OCI-LY7 (cell line): ENCODE measurements around the gene SDHC. TPM values are rescaled to one million over a fixed set of nuclear protein-coding genes. Genes with fewer than 3 reads are reported as not detected.

Experiments used
- BruUV-seq: library from RNA; stranded (reverse); fragments of 400-500 nt; replicated peaks from 2 replicates; lab custom pipeline; 2021; lab: Mats Ljungman, UMichigan
- CTCF ChIA-PET: fragments of 300-600 bp; sonication (Branson Sonifier 250); formaldehyde crosslinking; loops from one replicate; lab custom pipeline; 2022; ENCODE audit warnings: antibody characterized with exemption; ENCODE audit not compliant: unreplicated experiment; lab: Charles Lee
- POLR2A ChIA-PET: fragments of 300-600 bp; sonication (Branson Sonifier 250); formaldehyde crosslinking; loops from one replicate; lab custom pipeline; 2022; ENCODE audit warnings: antibody characterized with exemption; lab: Charles Lee
- DNase-seq: peaks from one replicate; pipeline ENCODE4 v3.0.0-alpha.2; 2015; ENCODE audit warnings: low spot score
- H2AFZ ChIP-seq: fragments of 200-600 bp; sonication (generic), shearing (Covaris generic); 2 replicates; pipeline ENCODE4 v1.6.1; 2014; ENCODE audit warnings: mild to moderate bottlenecking, antibody characterized with exemption, low read length, moderate library complexity
- H3K27ac ChIP-seq: fragments of 200-600 bp; sonication (generic); 2 replicates; pipeline ENCODE4 v1.5.1; 2014; ENCODE audit warnings: mixed run types, low read depth, mild to moderate bottlenecking, moderate library complexity, low read length, inconsistent platforms; ENCODE audit not compliant: poor library complexity, severe bottlenecking
- H3K36me3 ChIP-seq: fragments of 200-600 bp; sonication (generic); 2 replicates; pipeline ENCODE4 v1.6.1; 2014; ENCODE audit warnings: mild to moderate bottlenecking, antibody characterized with exemption, low read length, moderate library complexity, mixed read lengths; ENCODE audit not compliant: insufficient read depth
- H3K4me1 ChIP-seq: fragments of 200-600 bp; sonication (generic); 2 replicates; pipeline ENCODE4 v1.5.1; 2014; ENCODE audit warnings: mild to moderate bottlenecking, low read length; ENCODE audit not compliant: insufficient read depth, poor library complexity, severe bottlenecking
- H3K4me2 ChIP-seq: fragments of 200-600 bp; sonication (generic); 2 replicates; pipeline ENCODE4 v1.6.1; 2014; ENCODE audit warnings: mild to moderate bottlenecking, low read length
- H3K4me3 ChIP-seq: fragments of 200-600 bp; sonication (generic); 2 replicates; pipeline ENCODE4 v1.5.1; 2014; ENCODE audit warnings: mild to moderate bottlenecking, low read depth, low read length; ENCODE audit not compliant: poor library complexity, severe bottlenecking
- H3K79me2 ChIP-seq: fragments of 200-600 bp; sonication (generic); 2 replicates; pipeline ENCODE4 v1.6.1; 2016; ENCODE audit warnings: low read depth, mild to moderate bottlenecking, low read length, moderate library complexity, mixed read lengths; ENCODE audit not compliant: insufficient read depth
- H3K9me2 ChIP-seq: fragments of 200-600 bp; sonication (generic); 2 replicates; pipeline ENCODE4 v1.6.1; 2016; ENCODE audit warnings: mild to moderate bottlenecking, low read length, mixed read lengths; ENCODE audit not compliant: insufficient read depth
- H3K9me3 ChIP-seq: fragments of 200-600 bp; sonication (generic); 2 replicates; pipeline ENCODE4 v1.6.1; 2014; ENCODE audit warnings: mild to moderate bottlenecking, mixed run types, low read length, mixed read lengths
- H4K20me1 ChIP-seq: fragments of 200-600 bp; sonication (generic); 2 replicates; pipeline ENCODE4 v1.6.1; 2014; ENCODE audit warnings: mild to moderate bottlenecking, antibody characterized with exemption, low read length, moderate library complexity, mixed read lengths; ENCODE audit not compliant: insufficient read depth
- EZH2phosphoT487 ChIP-seq: fragments of 200-600 bp; sonication (generic); IDR thresholded peaks from 2 replicates; pipeline ENCODE4 v1.6.1; 2018; ENCODE audit warnings: low read depth, borderline replicate concordance, mild to moderate bottlenecking, mixed run types, antibody characterized with exemption, low read length, moderate library complexity, mixed read lengths
- intact Hi-C: fragments of 100-400 bp; cut with micrococcal nuclease; formaldehyde crosslinking; loops from one replicate; pipeline ENCODE4 v1.10.0; 2022; ENCODE audit not compliant: unreplicated experiment
- total RNA-seq, 2 experiments: library from RNA; depleted of rRNA in 1 of 2; stranded (reverse); fragments of >200 nt in 1 of 2; shearing (Covaris generic) in 1 of 2; gene quantifications; 2 replicates each; pipeline ENCODE4 v1.2.3, GENCODE V29; 2014 to 2022
- TF ChIP-seq, protein P1 (sequence below): fragments of 200-600 bp; sonication (generic); conservative IDR thresholded peaks from 2 replicates; pipeline ENCODE4 v1.5.1; 2014; ENCODE audit warnings: mild to moderate bottlenecking, antibody characterized with exemption, low read length, moderate library complexity, mixed read lengths

The SDHC gene
- total RNA-seq, 2 experiments from 2014 or later: 20.6 to 175 TPM

DNA sequence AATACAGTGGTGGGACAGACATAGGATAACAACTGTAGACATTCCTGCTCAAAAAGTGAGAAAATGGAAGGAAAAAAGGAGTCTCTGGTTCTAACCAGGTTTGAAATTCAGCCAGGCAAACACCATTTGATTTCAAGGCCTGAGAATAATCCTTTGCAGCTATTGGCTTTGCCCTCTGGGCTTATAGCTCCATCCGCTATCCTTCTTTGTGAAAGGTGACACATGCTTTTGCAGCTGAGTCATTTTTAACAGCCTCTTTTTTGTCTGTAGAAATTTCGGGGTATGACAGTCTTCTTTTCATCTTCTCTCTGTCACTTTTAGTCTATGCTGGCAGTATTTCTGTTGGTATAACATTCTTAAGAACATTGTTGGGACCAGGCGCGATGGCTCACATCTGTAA, 16.2 kb downstream of the SDHC start:
- Histone ChIP-seq H3K4me3 (no peak overlapping the region), H3K4me2 (no peak overlapping the region), H3K9me3 (no peaks in the 10 kb centered on the region), H3K9me2 (no peaks in the 10 kb centered on the region), H3K27ac (no peak overlapping the region), H2AFZ (no peak overlapping the region), H3K4me1 (no peaks in the 10 kb centered on the region), H3K36me3 (peaks cover 90% of the 10 kb centered on the region), H4K20me1 (no peaks in the 10 kb centered on the region), H3K79me2 (no peaks in the 10 kb centered on the region)
- POLR2A ChIA-PET: interaction anchor here (0.6 to 1.0 kb wide), 3 partner anchors 27 to 82 kb away, joined by 3 to 5 read pairs (median 3); no protein-coding TSS in a partner anchor
- TF ChIP-seq, protein P1, sequence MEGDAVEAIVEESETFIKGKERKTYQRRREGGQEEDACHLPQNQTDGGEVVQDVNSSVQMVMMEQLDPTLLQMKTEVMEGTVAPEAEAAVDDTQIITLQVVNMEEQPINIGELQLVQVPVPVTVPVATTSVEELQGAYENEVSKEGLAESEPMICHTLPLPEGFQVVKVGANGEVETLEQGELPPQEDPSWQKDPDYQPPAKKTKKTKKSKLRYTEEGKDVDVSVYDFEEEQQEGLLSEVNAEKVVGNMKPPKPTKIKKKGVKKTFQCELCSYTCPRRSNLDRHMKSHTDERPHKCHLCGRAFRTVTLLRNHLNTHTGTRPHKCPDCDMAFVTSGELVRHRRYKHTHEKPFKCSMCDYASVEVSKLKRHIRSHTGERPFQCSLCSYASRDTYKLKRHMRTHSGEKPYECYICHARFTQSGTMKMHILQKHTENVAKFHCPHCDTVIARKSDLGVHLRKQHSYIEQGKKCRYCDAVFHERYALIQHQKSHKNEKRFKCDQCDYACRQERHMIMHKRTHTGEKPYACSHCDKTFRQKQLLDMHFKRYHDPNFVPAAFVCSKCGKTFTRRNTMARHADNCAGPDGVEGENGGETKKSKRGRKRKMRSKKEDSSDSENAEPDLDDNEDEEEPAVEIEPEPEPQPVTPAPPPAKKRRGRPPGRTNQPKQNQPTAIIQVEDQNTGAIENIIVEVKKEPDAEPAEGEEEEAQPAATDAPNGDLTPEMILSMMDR: no peak
- TF ChIP-seq EZH2phosphoT487: no peak
- no TSS peak for BruUV-seq
- no peak for DNase-seq
- CTCF ChIA-PET: no interaction called here
- intact Hi-C loops: no loop called here

- Histone ChIP-seq H3K36me3 (peaks cover 85% of the 10 kb centered on the region), H3K4me2 (no peak overlapping the region), H2AFZ (no peak overlapping the region), H3K27ac (no peak overlapping the region), H3K9me3 (no peaks in the 10 kb centered on the region), H3K4me3 (no peak overlapping the region), H3K79me2 (no peaks in the 10 kb centered on the region), H3K9me2 (no peaks in the 10 kb centered on the region), H3K4me1 (no peaks in the 10 kb centered on the region), H4K20me1 (no peaks in the 10 kb centered on the region)
- intact Hi-C loops: no loop called here
- ChIA-PET CTCF (no interaction called here), POLR2A (interaction anchor here (0.7 kb wide), 1 partner anchor 11 kb away, joined by 4 read pairs; no protein-coding TSS in a partner anchor)
- BruUV-seq: no TSS peak
- TF ChIP-seq EZH2phosphoT487: no peak
- TF ChIP-seq, protein P1: no peak
- no peak for DNase-seq
Measured at GRCh38 chr1:161333166-161333565, 19.0 kb downstream of the SDHC start.

- Histone ChIP-seq H3K9me3 (no peaks in the 10 kb centered on the region), H3K27ac (no peak overlapping the region), H3K79me2 (no peaks in the 10 kb centered on the region), H3K36me3 (peaks cover 76% of the 10 kb centered on the region), H3K9me2 (no peaks in the 10 kb centered on the region), H3K4me2 (no peak overlapping the region), H2AFZ (no peak overlapping the region), H4K20me1 (no peaks in the 10 kb centered on the region), H3K4me1 (no peaks in the 10 kb centered on the region), H3K4me3 (no peak overlapping the region)
- TF ChIP-seq, protein P1: no peak
- TF ChIP-seq EZH2phosphoT487: no peak
- CTCF ChIA-PET: no interaction called here
- no TSS peak for BruUV-seq
- no peak for DNase-seq
- POLR2A ChIA-PET: interaction anchor here (0.6 kb wide), 1 partner anchor 20 kb away, joined by 3 read pairs; no protein-coding TSS in a partner anchor
- intact Hi-C loops: no loop called here
Measured at GRCh38 chr1:161335796-161336195, 21.6 kb downstream of the SDHC start.
